HepG2 (cell line): ENCODE data around the gene ACADVL. TPM values are rescaled to one million over a fixed set of nuclear protein-coding genes. Genes with fewer than 3 reads are reported as not detected.

Source experiments
- REST ChIP-seq, 2 experiments: IDR thresholded peaks; 2 replicates each; pipeline ENCODE4 v1.6.1; 2011 to 2012; ENCODE audit warnings: low read length in 2 of 2, borderline replicate concordance in 1 of 2, low read depth in 1 of 2, mild to moderate bottlenecking in 1 of 2, moderate library complexity in 1 of 2
- SALL2 ChIP-seq: sonication (generic); formaldehyde crosslinking; IDR thresholded peaks from 2 replicates; pipeline ENCODE4 v1.8.1; 2023; ENCODE audit warnings: mild to moderate bottlenecking, missing genetic modification reagents, inconsistent platforms
- SIN3A ChIP-seq: IDR thresholded peaks from 2 replicates; pipeline ENCODE4 v1.6.1; 2011; ENCODE audit warnings: low read depth, mild to moderate bottlenecking, control low read depth, low read length, borderline replicate concordance
- SP4 ChIP-seq: sonication (generic); formaldehyde crosslinking; IDR thresholded peaks from 2 replicates; pipeline ENCODE4 v1.8.1; 2023; ENCODE audit warnings: mild to moderate bottlenecking, missing genetic modification reagents
- ZBTB33 ChIP-seq: sonication (generic); formaldehyde crosslinking; IDR thresholded peaks from 2 replicates; pipeline ENCODE4 v1.4.0; 2020; ENCODE audit warnings: missing genetic modification reagents
- ZBTB8A ChIP-seq: sonication (generic); formaldehyde crosslinking; IDR thresholded peaks from 2 replicates; pipeline ENCODE4 v1.4.0; 2020; ENCODE audit warnings: mild to moderate bottlenecking, low read depth, missing genetic modification reagents, borderline replicate concordance
- ZFX ChIP-seq: sonication (generic); formaldehyde crosslinking; IDR thresholded peaks from 2 replicates; pipeline ENCODE4 v1.4.0; 2020; ENCODE audit warnings: mild to moderate bottlenecking, low read depth, missing genetic modification reagents, moderate library complexity
- ZNF234 ChIP-seq: sonication (generic); formaldehyde crosslinking; conservative IDR thresholded peaks from 2 replicates; pipeline ENCODE4 v1.5.1; 2020; ENCODE audit warnings: mild to moderate bottlenecking, missing genetic modification reagents
- ZNF274 ChIP-seq: sonication (generic); formaldehyde crosslinking; IDR thresholded peaks from 2 replicates; pipeline ENCODE4 v1.5.1; 2020; ENCODE audit warnings: mild to moderate bottlenecking, missing genetic modification reagents
- ZNF34 ChIP-seq: sonication (generic); formaldehyde crosslinking; IDR thresholded peaks from 2 replicates; pipeline ENCODE4 v1.4.0; 2020; ENCODE audit warnings: mild to moderate bottlenecking, missing genetic modification reagents, borderline replicate concordance
- polyA plus RNA-seq, 8 experiments: library from polyadenylated mRNA; depleted of rRNA in 3 of 8; stranded (reverse) in 7 of 8; unstranded in 1 of 8; fragments of >200 nt; fragmentation: Illumina TruSeq in 4 of 8; extraction: Trizol in 4 of 8; gene quantifications; 2 replicates each; pipeline versions ENCODE4 v1.2.1 to v1.2.3, GENCODE V29; 2011 to 2016; ENCODE audit warnings: low read depth in 4 of 8, missing spikeins in 1 of 8, mixed read lengths in 1 of 8; ENCODE audit not compliant: insufficient read depth in 1 of 8
- total RNA-seq, 5 experiments: library from RNA; depleted of rRNA; stranded (reverse); fragments of >200 nt; fragmentation: Illumina TruSeq; extraction: Trizol; gene quantifications; 2 replicates each; pipeline ENCODE4 v1.2.3, GENCODE V29; 2016; ENCODE audit warnings: low read depth in 1 of 5
- TF ChIP-seq, protein P1 (sequence below): sonication (generic); formaldehyde crosslinking; IDR thresholded peaks from 2 replicates; pipeline ENCODE4 v1.8.1; 2023; ENCODE audit warnings: mild to moderate bottlenecking, inconsistent platforms, moderate library complexity, missing genetic modification reagents, borderline replicate concordance
- TF ChIP-seq, protein P2 (sequence below): IDR thresholded peaks from 2 replicates; pipeline ENCODE4 v1.6.1; 2018; ENCODE audit warnings: missing genetic modification reagents, mild to moderate bottlenecking, missing compliant biosample characterization
- TF ChIP-seq, protein P3 (sequence below): sonication (generic); formaldehyde crosslinking; IDR thresholded peaks from 2 replicates; pipeline ENCODE4 v1.4.0; 2020; ENCODE audit warnings: mild to moderate bottlenecking, missing genetic modification reagents
- TF ChIP-seq, protein P4 (sequence below): sonication (generic); formaldehyde crosslinking; IDR thresholded peaks from 2 replicates; pipeline ENCODE4 v1.9.0; 2022; ENCODE audit warnings: low read depth, missing genetic modification reagents

The ACADVL gene
- total and polyA plus RNA-seq, 2 of the 13 experiments (the other 11 are each of a cell fraction or from before 2014, with no cell fraction given), result 219 to 412 TPM

DNA sequence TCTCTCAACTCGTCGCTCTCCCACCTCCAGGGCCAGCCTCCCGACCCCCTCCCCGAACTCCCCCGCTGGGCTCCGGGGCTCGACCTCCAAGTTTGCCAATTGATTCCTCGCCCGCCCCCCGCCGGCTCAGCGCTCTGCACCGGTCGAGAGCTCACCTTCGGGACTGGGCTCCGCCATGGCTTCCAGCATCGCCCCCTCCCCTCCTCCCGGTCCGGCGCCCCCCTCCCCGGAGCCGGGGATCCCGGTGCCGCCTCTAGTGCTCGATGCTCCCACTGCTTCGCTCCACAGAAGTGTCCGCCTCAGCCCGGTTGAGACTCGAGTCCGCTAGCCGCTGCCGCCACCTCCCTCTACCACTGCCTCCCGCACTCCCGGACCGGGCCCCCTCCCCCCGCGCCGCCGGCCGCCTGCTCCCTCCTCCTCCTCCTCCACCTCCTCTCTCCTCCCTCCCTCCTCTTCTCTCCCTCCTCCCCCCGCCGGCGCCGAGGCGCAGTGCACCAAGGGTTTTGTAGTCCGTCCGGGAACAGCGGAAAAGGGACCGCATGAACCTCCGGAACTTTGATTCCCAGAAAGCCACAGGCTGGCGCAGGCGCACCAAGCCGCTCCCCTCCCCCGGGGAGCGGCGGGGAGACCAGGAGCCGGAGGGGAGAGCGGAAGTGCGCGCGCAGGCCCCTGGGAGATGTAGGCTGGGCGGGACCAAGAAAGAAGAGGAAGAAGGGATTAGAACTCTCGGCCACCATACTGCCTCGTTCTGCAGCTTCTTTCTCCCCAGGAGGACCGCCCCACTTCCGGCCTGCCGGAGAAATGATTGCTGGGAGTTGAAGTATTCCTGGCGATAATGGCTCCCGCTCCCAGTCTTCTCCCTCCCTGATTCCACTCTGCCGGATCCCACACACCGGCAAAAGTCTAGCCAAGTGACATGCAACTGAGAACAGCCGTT, 19.6 kb downstream of the ACADVL start, which contains the start of gene PHF23 (continued):
- TF ChIP-seq ZBTB33 (CRISPR knock-in tag) (no peak), ZBTB8A (CRISPR knock-in tag) (no peak), ZNF34 (no peak), SALL2 (CRISPR knock-in tag) (no peak; the same call in 1 of the 2 replicates), SIN3A (peak; percentile 58; the same call in 1 of the 2 replicates), ZNF234 (CRISPR knock-in tag) (no peak), SP4 (peak; percentile 61; the same call in 1 of the 2 replicates), ZNF274 (CRISPR knock-in tag) (no peak), REST (IDR thresholded peaks at IDR 0.05; ENCODE audit: borderline replicate concordance in 1 of 2, low read depth in 1 of 2, low read length in 2 of 2) (0 out of 4 replicates have a peak, but pooled peaks of 1 of the 2 experiments have one; percentile 24), ZFX (CRISPR knock-in tag) (0 out of 2 replicates have a peak, but pooled peaks have one; percentile 15)
- TF ChIP-seq, protein P1, sequence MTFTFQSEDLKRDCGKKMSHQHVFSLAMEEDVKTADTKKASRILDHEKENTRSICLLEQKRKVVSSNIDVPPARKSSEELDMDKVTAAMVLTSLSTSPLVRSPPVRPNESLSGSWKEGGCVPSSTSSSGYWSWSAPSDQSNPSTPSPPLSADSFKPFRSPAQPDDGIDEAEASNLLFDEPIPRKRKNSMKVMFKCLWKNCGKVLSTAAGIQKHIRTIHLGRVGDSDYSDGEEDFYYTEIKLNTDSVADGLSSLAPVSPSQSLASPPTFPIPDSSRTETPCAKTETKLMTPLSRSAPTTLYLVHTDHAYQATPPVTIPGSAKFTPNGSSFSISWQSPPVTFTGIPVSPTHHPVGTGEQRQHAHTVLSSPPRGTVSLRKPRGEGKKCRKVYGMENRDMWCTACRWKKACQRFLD (CRISPR knock-in tag), result 0 out of 2 replicates have a peak, but pooled peaks have one; percentile 60
- TF ChIP-seq, protein P2, sequence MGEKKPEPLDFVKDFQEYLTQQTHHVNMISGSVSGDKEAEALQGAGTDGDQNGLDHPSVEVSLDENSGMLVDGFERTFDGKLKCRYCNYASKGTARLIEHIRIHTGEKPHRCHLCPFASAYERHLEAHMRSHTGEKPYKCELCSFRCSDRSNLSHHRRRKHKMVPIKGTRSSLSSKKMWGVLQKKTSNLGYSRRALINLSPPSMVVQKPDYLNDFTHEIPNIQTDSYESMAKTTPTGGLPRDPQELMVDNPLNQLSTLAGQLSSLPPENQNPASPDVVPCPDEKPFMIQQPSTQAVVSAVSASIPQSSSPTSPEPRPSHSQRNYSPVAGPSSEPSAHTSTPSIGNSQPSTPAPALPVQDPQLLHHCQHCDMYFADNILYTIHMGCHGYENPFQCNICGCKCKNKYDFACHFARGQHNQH (CRISPR knock-in tag), result no peak
- TF ChIP-seq, protein P3, sequence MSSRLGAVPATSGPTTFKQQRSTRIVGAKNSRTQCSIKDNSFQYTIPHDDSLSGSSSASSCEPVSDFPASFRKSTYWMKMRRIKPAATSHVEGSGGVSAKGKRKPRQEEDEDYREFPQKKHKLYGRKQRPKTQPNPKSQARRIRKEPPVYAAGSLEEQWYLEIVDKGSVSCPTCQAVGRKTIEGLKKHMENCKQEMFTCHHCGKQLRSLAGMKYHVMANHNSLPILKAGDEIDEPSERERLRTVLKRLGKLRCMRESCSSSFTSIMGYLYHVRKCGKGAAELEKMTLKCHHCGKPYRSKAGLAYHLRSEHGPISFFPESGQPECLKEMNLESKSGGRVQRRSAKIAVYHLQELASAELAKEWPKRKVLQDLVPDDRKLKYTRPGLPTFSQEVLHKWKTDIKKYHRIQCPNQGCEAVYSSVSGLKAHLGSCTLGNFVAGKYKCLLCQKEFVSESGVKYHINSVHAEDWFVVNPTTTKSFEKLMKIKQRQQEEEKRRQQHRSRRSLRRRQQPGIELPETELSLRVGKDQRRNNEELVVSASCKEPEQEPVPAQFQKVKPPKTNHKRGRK (CRISPR knock-in tag), result no peak
- TF ChIP-seq, protein P4, sequence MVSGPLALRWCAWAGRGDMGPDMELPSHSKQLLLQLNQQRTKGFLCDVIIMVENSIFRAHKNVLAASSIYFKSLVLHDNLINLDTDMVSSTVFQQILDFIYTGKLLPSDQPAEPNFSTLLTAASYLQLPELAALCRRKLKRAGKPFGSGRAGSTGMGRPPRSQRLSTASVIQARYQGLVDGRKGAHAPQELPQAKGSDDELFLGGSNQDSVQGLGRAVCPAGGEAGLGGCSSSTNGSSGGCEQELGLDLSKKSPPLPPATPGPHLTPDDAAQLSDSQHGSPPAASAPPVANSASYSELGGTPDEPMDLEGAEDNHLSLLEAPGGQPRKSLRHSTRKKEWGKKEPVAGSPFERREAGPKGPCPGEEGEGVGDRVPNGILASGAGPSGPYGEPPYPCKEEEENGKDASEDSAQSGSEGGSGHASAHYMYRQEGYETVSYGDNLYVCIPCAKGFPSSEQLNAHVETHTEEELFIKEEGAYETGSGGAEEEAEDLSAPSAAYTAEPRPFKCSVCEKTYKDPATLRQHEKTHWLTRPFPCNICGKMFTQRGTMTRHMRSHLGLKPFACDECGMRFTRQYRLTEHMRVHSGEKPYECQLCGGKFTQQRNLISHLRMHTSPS (CRISPR knock-in tag), result no peak
